SU-DHL-6 (cell line): Measurements from ENCODE around the gene LIX1.
"Not testable (repeated sequence)": the region's sequence is repeated elsewhere in the genome, so short reads cannot be mapped to it uniquely, and the experiment has no call there.

Experiments used
- H2AFZ ChIP-seq: fragments of 200-600 bp; sonication (generic); 2 replicates; pipeline ENCODE4 v1.6.1; 2014; ENCODE audit warnings: low read depth, mild to moderate bottlenecking, moderate library complexity, mixed read lengths, antibody characterized with exemption, low read length; ENCODE audit not compliant: severe bottlenecking
- H3F3A ChIP-seq: fragments of 200-600 bp; shearing (Covaris generic); 2 replicates; pipeline ENCODE4 v1.6.0; 2016; ENCODE audit warnings: antibody characterized with exemption, mild to moderate bottlenecking; ENCODE audit not compliant: insufficient read depth
- H3K27ac ChIP-seq: fragments of 200-600 bp; sonication (generic); 2 replicates; pipeline ENCODE4 v1.5.1; 2016; ENCODE audit warnings: low read depth, mild to moderate bottlenecking, low read length, moderate library complexity, mixed read lengths
- H3K27me3 ChIP-seq: fragments of 200-600 bp; sonication (generic), shearing (Covaris generic); 2 replicates; pipeline ENCODE4 v1.6.0; 2014; ENCODE audit warnings: mild to moderate bottlenecking, low read length
- H3K36me3 ChIP-seq: fragments of 200-600 bp; sonication (generic); 2 replicates; pipeline ENCODE4 v1.6.1; 2014; ENCODE audit warnings: mild to moderate bottlenecking, low read length, mixed read lengths
- H3K4me2 ChIP-seq: fragments of 300-600, 200-600 bp; shearing (Covaris generic), sonication (generic); 2 replicates; pipeline ENCODE4 v1.6.0; 2014; ENCODE audit warnings: low read length, low read depth, mild to moderate bottlenecking; ENCODE audit not compliant: poor library complexity, severe bottlenecking
- H3K4me3 ChIP-seq: fragments of 200-600 bp; sonication (generic); 2 replicates; pipeline ENCODE4 v1.5.1; 2014; ENCODE audit warnings: antibody characterized with exemption, low read length, mild to moderate bottlenecking, mixed read lengths; ENCODE audit not compliant: insufficient read depth, poor library complexity, severe bottlenecking
- H3K79me2 ChIP-seq: fragments of 200-600 bp; sonication (generic); 2 replicates; pipeline ENCODE4 v1.6.1; 2014; ENCODE audit warnings: mild to moderate bottlenecking, low read length, moderate library complexity; ENCODE audit not compliant: insufficient read depth
- H3K9ac ChIP-seq: fragments of 200-600 bp; sonication (generic); 2 replicates; pipeline ENCODE4 v1.7.0; 2014; ENCODE audit warnings: mild to moderate bottlenecking, low read length
- H3K9me2 ChIP-seq: fragments of 200-600 bp; sonication (generic); replicated peaks from 2 replicates; pipeline ENCODE4 v1.6.1; 2014; ENCODE audit warnings: low read length; ENCODE audit not compliant: insufficient read depth
- H3K9me3 ChIP-seq: fragments of 200-600 bp; sonication (generic); 2 replicates; pipeline ENCODE4 v1.6.1; 2014; ENCODE audit warnings: low read length, mixed read lengths; ENCODE audit not compliant: insufficient read depth
- H4K20me1 ChIP-seq: fragments of 200-600 bp; sonication (generic); 2 replicates; pipeline ENCODE4 v1.6.1; 2014; ENCODE audit warnings: low read depth, mild to moderate bottlenecking, antibody characterized with exemption, low read length, moderate library complexity, mixed read lengths
- EZH2phosphoT487 ChIP-seq: fragments of 200-600 bp; sonication (generic), shearing (Covaris generic); conservative IDR thresholded peaks from 2 replicates; pipeline ENCODE4 v1.6.1; 2018; ENCODE audit warnings: mild to moderate bottlenecking, antibody characterized with exemption, low read length, moderate library complexity, mixed read lengths
- TF ChIP-seq, protein P1 (sequence below): fragments of 200-600 bp; sonication (generic); IDR thresholded peaks from one replicate; pipeline ENCODE4 v1.5.1; 2017; ENCODE audit warnings: antibody characterized with exemption, mild to moderate bottlenecking, low read length, moderate library complexity; ENCODE audit not compliant: insufficient read depth, poor library complexity, severe bottlenecking

The LIX1 gene

GRCh38 chr5:97087138-97087537, 55.3 kb downstream of the LIX1 start:
- no peak overlapping the region for H2AFZ ChIP-seq
- TF ChIP-seq, protein P1, sequence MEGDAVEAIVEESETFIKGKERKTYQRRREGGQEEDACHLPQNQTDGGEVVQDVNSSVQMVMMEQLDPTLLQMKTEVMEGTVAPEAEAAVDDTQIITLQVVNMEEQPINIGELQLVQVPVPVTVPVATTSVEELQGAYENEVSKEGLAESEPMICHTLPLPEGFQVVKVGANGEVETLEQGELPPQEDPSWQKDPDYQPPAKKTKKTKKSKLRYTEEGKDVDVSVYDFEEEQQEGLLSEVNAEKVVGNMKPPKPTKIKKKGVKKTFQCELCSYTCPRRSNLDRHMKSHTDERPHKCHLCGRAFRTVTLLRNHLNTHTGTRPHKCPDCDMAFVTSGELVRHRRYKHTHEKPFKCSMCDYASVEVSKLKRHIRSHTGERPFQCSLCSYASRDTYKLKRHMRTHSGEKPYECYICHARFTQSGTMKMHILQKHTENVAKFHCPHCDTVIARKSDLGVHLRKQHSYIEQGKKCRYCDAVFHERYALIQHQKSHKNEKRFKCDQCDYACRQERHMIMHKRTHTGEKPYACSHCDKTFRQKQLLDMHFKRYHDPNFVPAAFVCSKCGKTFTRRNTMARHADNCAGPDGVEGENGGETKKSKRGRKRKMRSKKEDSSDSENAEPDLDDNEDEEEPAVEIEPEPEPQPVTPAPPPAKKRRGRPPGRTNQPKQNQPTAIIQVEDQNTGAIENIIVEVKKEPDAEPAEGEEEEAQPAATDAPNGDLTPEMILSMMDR = no peak
- no peaks in the 10 kb centered on the region for H3K27me3 ChIP-seq
- H3K4me2 ChIP-seq = no peak overlapping the region
- no peak overlapping the region for H3K27ac ChIP-seq
- no peaks in the 10 kb centered on the region for H3F3A ChIP-seq
- H3K9me3 ChIP-seq = no peaks in the 10 kb centered on the region
- H3K9ac ChIP-seq = no peak overlapping the region
- no peaks in the 10 kb centered on the region for H3K9me2 ChIP-seq
- H3K79me2 ChIP-seq = no peaks in the 10 kb centered on the region
- no peaks in the 10 kb centered on the region for H3K36me3 ChIP-seq
- no peak overlapping the region for H3K4me3 ChIP-seq
- no peaks in the 10 kb centered on the region for H4K20me1 ChIP-seq

DNA sequence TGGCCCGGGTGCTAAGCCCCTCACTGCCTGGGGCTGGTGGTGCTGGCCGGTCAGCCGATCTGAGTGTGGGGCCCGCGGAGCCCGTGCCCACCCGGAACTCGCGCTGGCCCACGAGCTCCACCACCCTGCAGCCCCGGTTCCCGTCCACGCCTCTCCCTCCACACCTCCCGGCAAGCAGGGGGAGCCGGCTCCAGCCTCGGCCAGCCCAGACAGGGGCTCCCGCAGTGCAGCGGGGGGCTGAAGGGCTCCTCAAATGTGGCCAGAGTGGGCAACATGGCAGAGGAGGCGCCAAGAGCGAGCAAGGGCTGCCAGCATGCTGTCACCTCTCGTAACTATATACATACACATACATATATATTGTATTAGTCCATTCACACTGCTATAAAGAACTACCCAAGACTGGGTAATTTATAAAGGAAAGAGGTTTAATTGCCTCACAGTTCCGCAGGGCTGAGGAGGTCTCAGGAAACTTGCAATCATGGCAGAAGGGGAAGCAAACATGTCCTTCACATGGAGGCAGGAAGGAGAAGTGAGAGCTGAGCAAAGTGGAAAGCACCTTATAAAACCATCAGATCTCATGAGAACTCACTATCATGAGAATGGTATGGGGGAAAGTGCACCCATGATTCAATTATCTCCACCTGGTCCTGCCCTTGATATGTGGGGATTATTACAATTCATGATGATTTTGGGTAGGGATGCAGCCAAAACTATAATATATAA, 56.8 kb downstream of the LIX1 start:
- Histone ChIP-seq H3K27ac (no peak overlapping the region), H2AFZ (no peak overlapping the region), H3K36me3 (no peaks in the 10 kb centered on the region), H3K9ac (no peak overlapping the region), H3K9me2 (no peaks in the 10 kb centered on the region), H3K79me2 (no peaks in the 10 kb centered on the region), H3F3A (no peaks in the 10 kb centered on the region), H3K27me3 (no peaks in the 10 kb centered on the region), H4K20me1 (no peaks in the 10 kb centered on the region), H3K9me3 (no peaks in the 10 kb centered on the region), H3K4me2 (no peak overlapping the region), H3K4me3 (no peak overlapping the region)
- TF ChIP-seq, protein P1 = no peak
- TF ChIP-seq EZH2phosphoT487 = no peak

- not testable (repeated sequence) for H3F3A ChIP-seq, H3K27ac ChIP-seq, H2AFZ ChIP-seq, H3K9me3 ChIP-seq, H4K20me1 ChIP-seq, H3K9me2 ChIP-seq, H3K36me3 ChIP-seq, H3K9ac ChIP-seq, H3K27me3 ChIP-seq, H3K4me3 ChIP-seq, H3K79me2 ChIP-seq, H3K4me2 ChIP-seq
Observed at GRCh38 chr5:97084782-97085458, 57.5 kb downstream of the LIX1 start.

- Histone ChIP-seq H3K9me3 (no peaks in the 10 kb centered on the region), H4K20me1 (no peaks in the 10 kb centered on the region), H3K4me3 (no peak overlapping the region), H2AFZ (no peak overlapping the region), H3F3A (no peaks in the 10 kb centered on the region), H3K9ac (no peak overlapping the region), H3K4me2 (no peak overlapping the region), H3K79me2 (no peaks in the 10 kb centered on the region), H3K27ac (no peak overlapping the region), H3K9me2 (no peaks in the 10 kb centered on the region), H3K36me3 (no peaks in the 10 kb centered on the region), H3K27me3 (no peaks in the 10 kb centered on the region)
- no peak for TF ChIP-seq EZH2phosphoT487
- TF ChIP-seq, protein P1 = no peak
Observed at GRCh38 chr5:97078958-97079743, 63.3 kb downstream of the LIX1 start.
